HCT116 (cell line): ENCODE measurements around the gene ZBED1.

Experiments used
- EGR1 ChIP-seq: IDR thresholded peaks from 2 replicates; pipeline ENCODE4 v1.6.1; 2012; ENCODE audit warnings: low read depth
- EZH2 ChIP-seq: fragments of 200-600 bp; sonication (generic); IDR thresholded peaks from 2 replicates; pipeline ENCODE4 v1.6.1; 2017; ENCODE audit warnings: antibody characterized with exemption, mixed run types
- POLR2AphosphoS5 ChIP-seq: IDR thresholded peaks from 2 replicates; pipeline ENCODE4 v1.6.1; 2011; ENCODE audit warnings: mild to moderate bottlenecking, low read depth, low read length, moderate library complexity

- TF ChIP-seq EZH2 (no peak), POLR2AphosphoS5 (peak; percentile 29; the same call in 1 of the 2 replicates), EGR1 (no peak)
Observed at GRCh38 chrX:2474963-2475726, 25.6 kb downstream of the ZBED1 start.
